ENCODE data around the gene CDT1.

The CDT1 gene

DNA sequence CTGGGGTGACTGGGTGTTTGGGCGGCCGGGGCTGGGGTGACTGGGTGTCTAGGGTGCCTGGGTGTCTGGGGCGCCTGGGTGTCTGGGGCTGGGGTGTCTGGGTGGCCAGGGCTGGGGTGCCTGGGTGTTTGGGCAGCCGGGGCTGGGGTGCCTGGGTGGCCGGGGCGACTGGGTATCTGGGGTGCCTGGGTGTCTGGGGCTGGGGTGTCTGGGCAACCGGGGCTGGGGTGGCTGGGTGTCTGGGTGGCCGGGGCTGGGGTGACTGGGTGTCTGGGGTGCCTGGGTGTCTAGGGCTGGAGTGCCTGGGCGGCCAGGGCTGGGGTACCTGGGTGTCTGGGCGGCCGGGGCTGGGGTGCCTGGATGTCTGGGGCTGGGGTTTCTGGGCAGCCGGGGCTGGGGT, 21.6 kb downstream of the CDT1 start:
- no peak for DNase-seq (ENCODE audit: low read depth in 1 of 2, low spot score in 1 of 2)
- in situ Hi-C loops (cut with HindIII; ENCODE audit: low pct_unique_long_range_greater_than_20kb, low sequenced_read_pairs): no loop called here
- TF ChIP-seq JUND (IDR thresholded peaks at IDR 0.05; ENCODE audit: low read depth): no peak

DNA sequence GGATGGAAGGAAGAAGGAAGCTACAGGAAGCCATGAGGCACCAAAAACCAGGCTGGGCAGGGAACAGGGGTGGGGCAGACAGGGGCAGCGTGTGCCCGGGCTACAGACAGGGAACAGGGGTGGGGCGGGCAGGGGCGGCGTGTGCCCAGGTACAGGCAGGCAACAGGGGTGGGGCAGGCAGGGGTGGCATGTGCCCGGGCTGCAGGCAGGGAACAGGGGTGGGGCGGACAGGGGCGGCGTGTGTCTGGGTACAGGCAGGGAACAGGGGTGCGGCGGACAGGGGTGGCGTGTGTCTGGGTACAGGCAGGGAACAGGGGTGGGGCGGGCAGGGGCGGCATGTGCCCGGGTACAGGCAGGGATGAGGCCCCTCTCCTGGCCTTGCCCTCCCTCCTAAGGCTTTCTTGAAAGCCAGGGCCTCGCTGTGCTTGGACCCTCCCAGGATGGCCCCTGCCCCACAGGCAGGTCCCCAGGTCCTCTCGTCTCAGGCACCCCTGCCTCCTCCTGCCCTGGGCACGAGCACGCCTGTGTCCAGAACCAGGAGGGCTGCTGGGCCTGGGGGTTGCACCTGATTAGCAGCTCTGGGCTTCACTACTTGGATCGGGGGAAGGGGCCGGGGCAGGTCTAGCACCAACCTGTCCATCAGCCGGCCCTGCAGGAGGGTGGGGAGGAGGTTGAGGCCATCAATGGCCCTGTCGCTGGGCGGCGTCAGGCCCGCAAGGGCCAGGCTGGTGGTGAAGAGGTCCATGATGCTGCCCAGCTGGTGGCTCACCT, 22.7 kb downstream of the CDT1 start:
- TF ChIP-seq JUND (IDR thresholded peaks at IDR 0.05; ENCODE audit: low read depth): no peak
- no peak for DNase-seq (ENCODE audit: low read depth in 1 of 2, low spot score in 1 of 2)
- in situ Hi-C loops (cut with HindIII; ENCODE audit: low pct_unique_long_range_greater_than_20kb, low sequenced_read_pairs): no loop called here

DNA sequence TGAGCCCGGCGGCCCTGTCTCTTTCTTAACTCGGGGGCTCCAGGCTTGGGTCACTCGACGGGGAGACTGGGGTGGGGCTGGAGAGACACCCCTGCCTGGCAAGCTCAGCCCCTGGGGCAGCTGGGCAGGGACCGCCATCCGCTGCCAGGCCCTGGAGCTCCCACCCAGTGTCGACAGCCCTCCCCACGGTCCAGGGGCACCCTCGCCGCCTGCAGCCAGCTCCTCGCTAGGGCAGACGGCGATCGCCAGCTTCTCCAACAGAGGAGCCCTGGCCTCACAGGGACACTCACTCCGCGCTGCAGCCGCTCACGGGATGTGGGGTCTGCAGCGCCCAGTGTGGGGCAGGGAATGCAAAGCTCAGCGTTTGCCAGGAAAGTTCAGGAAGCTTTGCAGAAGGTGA, 24.1 kb downstream of the CDT1 start:
- no peak for DNase-seq (ENCODE audit: low read depth in 1 of 2, low spot score in 1 of 2)
- in situ Hi-C loops (cut with HindIII; ENCODE audit: low pct_unique_long_range_greater_than_20kb, low sequenced_read_pairs): no loop called here
- no peak for TF ChIP-seq JUND (IDR thresholded peaks at IDR 0.05; ENCODE audit: low read depth)

GRCh38 chr16:88828711-88829110, 25.1 kb downstream of the CDT1 start:
- in situ Hi-C loops (cut with HindIII; ENCODE audit: low pct_unique_long_range_greater_than_20kb, low sequenced_read_pairs): no loop called here
- no peak for DNase-seq (ENCODE audit: low read depth in 1 of 2, low spot score in 1 of 2)

DNA sequence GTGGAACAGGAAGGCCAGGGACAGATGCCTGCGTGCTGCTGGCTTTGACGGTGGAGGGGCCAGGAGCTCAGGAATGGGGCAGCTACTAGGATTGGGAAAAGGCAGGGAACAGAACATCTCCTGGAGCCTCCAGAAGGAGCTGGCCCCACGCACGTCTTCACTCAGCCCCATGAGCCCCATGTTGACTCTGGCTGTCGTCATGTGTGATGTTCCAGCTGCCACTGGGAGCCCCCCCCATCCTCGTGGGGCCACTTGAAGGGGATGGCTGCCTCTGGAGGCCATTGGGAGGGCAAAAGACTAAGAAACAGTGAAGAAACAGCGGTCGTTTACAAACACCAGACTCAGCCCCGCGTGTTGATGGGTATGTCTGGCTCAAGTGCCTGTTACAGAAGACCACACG, 26.7 kb downstream of the CDT1 start:
- TF ChIP-seq JUND (IDR thresholded peaks at IDR 0.05; ENCODE audit: low read depth): no peak
- in situ Hi-C loops (cut with HindIII; ENCODE audit: low pct_unique_long_range_greater_than_20kb, low sequenced_read_pairs): no loop called here
- DNase-seq (ENCODE audit: low read depth in 1 of 2, low spot score in 1 of 2): no peak

More at GRCh38 chr16:88828711-88829110, 25.1 kb downstream of the CDT1 start:
- TF ChIP-seq JUND (IDR thresholded peaks at IDR 0.05; ENCODE audit: low read depth): no peak

DNA sequence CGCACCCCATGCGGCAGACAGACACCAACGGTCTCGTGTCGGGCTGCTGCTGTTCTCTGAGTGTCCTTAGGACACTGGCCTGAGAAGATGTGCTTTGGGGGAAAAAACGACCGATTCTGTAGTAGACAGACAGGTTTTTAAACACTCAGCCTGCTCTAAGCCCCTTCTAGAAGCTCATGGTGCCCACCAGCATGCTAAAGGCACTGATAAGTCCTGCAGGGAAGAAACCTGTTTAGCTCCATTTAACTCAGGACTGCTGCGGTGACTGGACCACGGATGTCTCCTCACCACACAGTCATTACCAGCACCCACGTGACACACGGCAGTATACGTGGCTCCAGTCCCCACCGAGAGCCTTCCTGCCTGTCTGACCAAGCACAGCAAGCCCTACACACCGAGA, 27.2 kb downstream of the CDT1 start:
- in situ Hi-C loops (cut with HindIII; ENCODE audit: low pct_unique_long_range_greater_than_20kb, low sequenced_read_pairs): no loop called here
- TF ChIP-seq JUND (IDR thresholded peaks at IDR 0.05; ENCODE audit: low read depth): no peak

GRCh38 chr16:88831838-88832237, 28.2 kb downstream of the CDT1 start:
- DNase-seq (ENCODE audit: low read depth in 1 of 2, low spot score in 1 of 2): peak in 1 of 2 experiments; percentile 11
- in situ Hi-C loops (cut with HindIII; ENCODE audit: low pct_unique_long_range_greater_than_20kb, low sequenced_read_pairs): no loop called here
- no peak for TF ChIP-seq JUND (IDR thresholded peaks at IDR 0.05; ENCODE audit: low read depth)

More for the DNA sequence above, 27.2 kb downstream of the CDT1 start:
- no peak for DNase-seq (ENCODE audit: low read depth in 1 of 2, low spot score in 1 of 2)

- in situ Hi-C loops (cut with HindIII; ENCODE audit: low pct_unique_long_range_greater_than_20kb, low sequenced_read_pairs): no loop called here
- TF ChIP-seq JUND (IDR thresholded peaks at IDR 0.05; ENCODE audit: low read depth): no peak
- no peak for DNase-seq (ENCODE audit: low read depth in 1 of 2, low spot score in 1 of 2)
Measured at GRCh38 chr16:88833086-88833485, 29.5 kb downstream of the CDT1 start.

DNA sequence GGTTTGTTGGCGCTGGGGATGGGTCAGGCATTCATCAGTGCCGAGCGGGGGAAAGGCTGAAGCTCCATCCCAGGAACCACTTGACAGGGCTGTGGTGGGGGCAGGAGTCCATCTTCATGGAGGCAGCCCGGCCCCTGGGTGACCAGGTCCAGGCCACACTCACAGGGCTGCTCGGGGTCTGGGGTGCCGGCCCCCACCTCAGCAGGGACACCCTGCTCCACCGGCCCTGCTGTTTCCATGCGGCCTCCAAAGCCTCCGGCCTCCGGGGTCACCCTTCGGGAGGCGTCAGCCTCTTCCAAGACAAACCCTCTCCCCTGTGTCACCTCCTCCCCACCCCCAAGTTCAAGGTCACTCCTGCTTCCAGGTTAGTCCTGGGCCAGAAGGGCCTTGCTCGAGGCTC, 31.1 kb downstream of the CDT1 start:
- in situ Hi-C loops (cut with HindIII; ENCODE audit: low pct_unique_long_range_greater_than_20kb, low sequenced_read_pairs): no loop called here
- no peak for DNase-seq (ENCODE audit: low read depth in 1 of 2, low spot score in 1 of 2)
- TF ChIP-seq JUND (IDR thresholded peaks at IDR 0.05; ENCODE audit: low read depth): no peak

GRCh38 chr16:88835383-88835782, 31.8 kb downstream of the CDT1 start:
- in situ Hi-C loops (cut with HindIII; ENCODE audit: low pct_unique_long_range_greater_than_20kb, low sequenced_read_pairs): no loop called here
- DNase-seq (ENCODE audit: low read depth in 1 of 2, low spot score in 1 of 2): no peak
- TF ChIP-seq JUND (IDR thresholded peaks at IDR 0.05; ENCODE audit: low read depth): no peak

DNA sequence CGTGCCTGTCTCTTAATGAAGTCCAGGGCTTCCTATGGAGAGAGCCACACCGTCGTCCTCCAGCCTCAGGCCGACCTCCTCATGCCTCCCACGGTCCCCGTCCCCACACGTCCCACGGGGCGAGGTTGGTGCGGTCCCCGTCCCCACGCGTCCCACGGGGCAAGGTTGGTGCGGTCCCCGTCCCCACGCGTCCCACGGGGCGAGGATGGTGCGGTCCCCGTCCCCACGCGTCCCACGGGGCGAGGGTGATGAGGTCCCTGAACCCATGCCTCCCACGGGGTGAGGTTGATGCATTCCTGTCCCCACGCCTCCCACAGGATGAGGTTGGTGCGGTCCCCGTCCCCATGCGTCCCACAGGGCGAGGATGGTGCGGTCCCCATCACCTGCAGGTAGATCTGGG, 32.2 kb downstream of the CDT1 start:
- DNase-seq (ENCODE audit: low read depth in 1 of 2, low spot score in 1 of 2): no peak
- in situ Hi-C loops (cut with HindIII; ENCODE audit: low pct_unique_long_range_greater_than_20kb, low sequenced_read_pairs): no loop called here
- TF ChIP-seq JUND (IDR thresholded peaks at IDR 0.05; ENCODE audit: low read depth): no peak

DNA sequence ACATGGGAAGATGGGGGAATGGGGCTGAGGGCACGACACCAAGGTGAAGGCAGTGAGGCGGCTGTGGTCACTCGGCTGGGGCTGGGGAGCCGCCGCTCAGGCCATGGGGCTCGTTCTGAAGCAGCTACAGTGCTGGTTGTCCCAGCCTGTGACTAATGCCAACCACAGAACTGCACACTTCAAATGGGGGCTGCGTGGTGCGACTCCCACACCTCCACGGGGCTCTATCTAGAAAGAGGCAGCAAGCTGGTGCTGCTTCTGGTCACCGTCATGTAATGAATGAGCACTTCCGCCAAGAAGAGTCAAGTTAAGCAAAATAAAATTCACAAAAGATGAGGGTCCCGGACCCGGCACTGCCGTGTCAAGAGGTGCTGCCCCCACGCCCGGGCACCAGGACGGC, 33.2 kb downstream of the CDT1 start:
- in situ Hi-C loops (cut with HindIII; ENCODE audit: low pct_unique_long_range_greater_than_20kb, low sequenced_read_pairs): no loop called here
- no peak for TF ChIP-seq JUND (IDR thresholded peaks at IDR 0.05; ENCODE audit: low read depth)
- DNase-seq (ENCODE audit: low read depth in 1 of 2, low spot score in 1 of 2): no peak

GRCh38 chr16:88837806-88838205, 34.2 kb downstream of the CDT1 start:
- no peak for TF ChIP-seq JUND (IDR thresholded peaks at IDR 0.05; ENCODE audit: low read depth)
- in situ Hi-C loops (cut with HindIII; ENCODE audit: low pct_unique_long_range_greater_than_20kb, low sequenced_read_pairs): no loop called here
- DNase-seq (ENCODE audit: low read depth in 1 of 2, low spot score in 1 of 2): no peak

GRCh38 chr16:88838566-88838965, 35.0 kb downstream of the CDT1 start:
- TF ChIP-seq JUND (IDR thresholded peaks at IDR 0.05; ENCODE audit: low read depth): no peak
- no peak for DNase-seq (ENCODE audit: low read depth in 1 of 2, low spot score in 1 of 2)
- in situ Hi-C loops (cut with HindIII; ENCODE audit: low pct_unique_long_range_greater_than_20kb, low sequenced_read_pairs): no loop called here
